Endometrium (tissue), 2 donors: ENCODE measurements around the gene KAT2B.
"Not testable (repeated sequence)": the region's sequence is repeated elsewhere in the genome, so short reads cannot be mapped to it uniquely, and the experiment has no call there.

Experiments used
- FAIRE-seq: peaks from 2 replicates; lab custom pipeline; 2012; peaks lifted over from hg19 to GRCh38; lab: Jason Lieb, UNC
- donor health status: control.
- donor health status: control.

KAT2B gene

GRCh38 chr3:20039765-20040547 lies at the start of gene KAT2B:
Gene KAT2B (plus strand): TSS chr3:20040446. CDS start chr3:20040478, 32 bp downstream.
- no peak for FAIRE-seq

- FAIRE-seq, result no peak
Measured at GRCh38 chr3:19994796-19995195, 45.5 kb upstream of the KAT2B start.

DNA sequence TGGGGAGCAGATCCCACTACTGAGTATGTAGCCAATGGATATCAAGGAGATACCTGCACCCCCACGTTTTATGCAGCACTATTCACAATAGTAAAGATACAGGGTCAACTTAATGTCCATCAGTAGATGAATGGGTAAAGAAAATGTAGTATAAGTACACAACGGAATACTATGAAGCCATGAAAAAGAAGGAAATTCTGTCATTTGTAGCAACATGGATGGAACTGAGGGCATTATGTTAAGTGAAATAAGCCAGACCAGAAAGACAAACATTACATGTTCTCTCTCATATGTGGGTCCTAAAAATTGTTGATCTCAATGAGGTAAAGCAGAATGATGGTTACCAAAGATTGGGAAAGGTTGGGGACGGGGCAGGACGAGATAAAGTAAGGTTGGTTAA lies 42.7 kb upstream of the KAT2B start:
- FAIRE-seq, result no peak

DNA sequence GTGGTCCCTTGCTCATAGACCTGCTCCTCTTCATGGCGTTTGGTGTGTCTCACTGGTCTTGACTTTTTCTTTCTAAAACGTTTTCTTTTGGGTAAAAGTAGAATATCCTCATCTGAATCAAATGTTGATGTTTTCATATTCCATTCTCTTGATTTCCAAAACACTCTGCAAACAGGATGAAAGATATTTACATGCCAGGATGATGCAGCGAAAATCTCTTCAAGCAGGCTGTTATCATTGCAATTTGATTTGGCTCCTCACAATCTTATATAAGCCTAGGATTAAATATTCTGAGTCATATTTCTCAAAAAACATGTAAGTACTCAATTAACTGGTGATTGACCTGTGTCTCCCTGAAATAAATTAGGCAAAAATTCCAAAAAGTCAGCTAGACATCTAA lies 38.3 kb upstream of the KAT2B start:
- no peak for FAIRE-seq

- no peak for FAIRE-seq
Measured at GRCh38 chr3:20007960-20008359, 32.3 kb upstream of the KAT2B start.

- no peak for FAIRE-seq
Measured at GRCh38 chr3:20008646-20009045, 31.6 kb upstream of the KAT2B start.

GRCh38 chr3:20012164-20012563 lies 28.1 kb upstream of the KAT2B start, which contains the start of gene PP2D1:
Gene PP2D1 (minus strand): TSS chr3:20012264. CDS start chr3:20012072, 192 bp downstream.
- no peak for FAIRE-seq

DNA sequence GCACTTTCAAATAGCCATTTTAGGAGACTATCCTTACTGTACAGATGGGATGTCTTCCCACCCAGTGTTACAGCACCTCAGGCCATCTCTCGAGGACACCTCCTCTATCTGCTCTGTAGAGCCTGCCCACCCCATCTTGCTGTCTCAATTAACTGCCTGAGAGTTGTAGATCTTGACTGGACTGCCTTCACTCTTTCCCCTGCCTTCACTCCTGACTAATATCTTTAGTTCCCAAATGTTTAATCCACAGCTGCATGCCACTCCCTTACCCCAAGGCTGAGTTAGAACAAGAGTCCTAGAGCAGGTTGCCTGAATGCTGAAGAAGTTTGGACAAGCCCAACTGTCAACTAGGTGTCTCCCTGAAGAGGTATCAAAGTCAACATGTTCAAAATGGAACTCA lies 26.9 kb upstream of the KAT2B start:
- no peak for FAIRE-seq

- FAIRE-seq, result no peak
Measured at GRCh38 chr3:20015525-20015924, 24.7 kb upstream of the KAT2B start.

DNA sequence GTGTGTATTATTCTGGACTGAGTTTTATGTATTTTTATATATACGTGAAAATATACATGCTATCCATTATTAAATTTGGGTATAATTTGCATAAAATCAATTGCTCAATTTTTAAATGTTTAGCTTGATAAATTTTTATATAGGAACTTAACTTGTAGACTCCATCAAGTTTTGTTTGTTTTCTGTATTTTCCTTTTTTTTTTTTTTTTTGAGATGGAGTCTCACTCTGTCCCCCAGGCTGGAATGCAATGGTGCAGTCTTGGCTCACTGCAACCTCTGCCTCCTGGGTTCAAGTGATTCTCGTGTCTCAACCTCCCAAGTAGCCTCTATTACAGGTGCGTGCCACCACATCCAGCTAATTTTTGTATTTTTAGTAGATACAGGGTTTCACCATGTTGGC lies 24.2 kb upstream of the KAT2B start:
- not testable (repeated sequence) for FAIRE-seq

GRCh38 chr3:20022954-20023622 lies 17.2 kb upstream of the KAT2B start:
- FAIRE-seq, result no peak

DNA sequence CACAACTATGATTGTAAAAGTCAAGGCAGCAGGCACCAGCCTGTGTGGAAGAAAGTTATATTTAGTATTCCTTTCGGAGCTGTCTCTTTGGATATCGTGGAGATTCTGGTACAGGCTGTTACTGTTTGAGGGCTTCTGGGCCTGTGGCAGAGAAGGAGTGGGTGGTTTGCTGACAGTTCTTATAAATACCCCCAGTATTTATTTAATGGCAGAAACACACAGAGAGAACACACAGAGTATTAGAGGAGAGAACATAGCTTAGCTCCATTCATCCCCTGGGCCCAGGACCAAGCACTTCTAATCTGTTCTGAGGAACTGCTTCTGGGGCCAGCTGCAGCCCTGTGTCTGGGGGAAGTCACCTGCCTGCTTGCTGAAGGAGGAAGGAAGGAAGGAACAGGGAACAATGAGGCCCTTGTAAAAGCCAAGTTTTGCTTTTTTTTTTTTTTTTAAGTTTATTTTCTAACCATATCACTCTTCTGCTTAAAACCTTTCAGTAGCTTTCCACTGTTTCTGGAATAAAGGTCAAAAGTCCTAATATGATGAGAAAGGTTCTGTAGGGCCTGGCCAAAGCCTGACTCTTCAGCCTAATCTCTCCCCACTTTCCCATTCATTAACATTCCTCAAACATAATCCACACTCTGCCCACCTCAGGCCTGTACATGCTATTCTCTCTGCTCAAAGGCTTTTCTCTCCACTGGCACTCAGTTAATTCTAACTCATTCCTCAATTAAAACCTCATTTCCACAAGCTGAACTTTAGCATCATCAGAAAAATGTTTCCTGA lies 16.4 kb upstream of the KAT2B start:
- no peak for FAIRE-seq

GRCh38 chr3:20027136-20027535 lies 13.1 kb upstream of the KAT2B start:
- no peak for FAIRE-seq

DNA sequence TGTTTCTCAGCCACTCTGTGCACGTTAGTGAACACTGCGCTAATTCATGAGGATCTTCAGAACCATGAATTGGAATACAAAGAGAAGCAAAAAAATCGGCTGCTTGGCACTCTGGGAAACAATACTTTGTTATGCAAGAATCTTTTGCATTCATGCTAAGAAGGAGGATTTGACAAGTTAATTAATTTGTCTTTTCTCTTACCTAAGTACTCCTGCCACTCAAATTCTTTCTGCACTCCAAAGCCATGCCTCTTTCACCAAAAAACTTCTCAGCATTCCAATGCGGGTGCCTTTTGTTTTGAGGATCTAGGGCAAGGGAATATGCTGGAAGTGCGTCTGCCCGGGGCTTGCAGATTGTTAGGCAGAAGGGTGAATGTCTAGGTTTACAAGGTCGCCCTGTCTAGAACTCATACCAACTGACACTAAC lies 11.3 kb upstream of the KAT2B start:
- FAIRE-seq, result no peak

DNA sequence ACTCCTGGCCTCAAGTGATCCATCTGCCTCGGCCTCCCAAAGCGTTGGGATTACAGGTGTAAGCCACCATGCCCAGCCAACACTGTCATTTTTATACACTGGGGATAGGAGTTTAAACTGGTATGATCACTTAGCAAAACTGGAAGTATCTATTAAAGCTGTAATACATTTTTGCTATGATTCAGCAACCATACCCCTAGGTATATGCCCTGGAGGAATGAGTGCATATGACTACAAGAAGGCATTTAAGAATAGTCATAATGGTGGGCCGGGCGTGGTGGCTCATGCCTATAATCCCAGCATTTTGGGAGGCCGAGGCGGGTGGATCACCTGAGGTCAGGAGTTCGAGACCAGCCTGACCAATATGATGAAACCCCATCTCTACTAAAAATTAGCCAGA lies 8.3 kb upstream of the KAT2B start:
- not testable (repeated sequence) for FAIRE-seq

DNA sequence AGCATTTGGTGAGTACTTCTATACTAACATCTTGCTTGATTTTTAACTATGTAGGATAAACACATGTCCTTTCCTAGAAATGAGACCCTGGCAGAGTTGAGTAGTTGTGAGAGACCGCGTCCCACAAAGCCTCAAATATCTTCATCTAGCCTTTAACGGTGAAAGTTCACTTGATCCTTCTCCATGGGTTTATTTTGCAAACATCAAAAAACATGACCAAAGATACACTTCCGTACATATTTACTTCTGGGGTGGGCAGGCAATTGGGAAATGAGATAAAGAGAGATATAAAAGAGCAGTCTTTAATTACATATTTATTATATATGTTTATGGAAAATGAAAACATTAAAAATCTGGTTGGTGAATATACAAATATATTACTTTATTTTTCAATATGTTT lies 5.2 kb upstream of the KAT2B start:
- FAIRE-seq, result no peak

DNA sequence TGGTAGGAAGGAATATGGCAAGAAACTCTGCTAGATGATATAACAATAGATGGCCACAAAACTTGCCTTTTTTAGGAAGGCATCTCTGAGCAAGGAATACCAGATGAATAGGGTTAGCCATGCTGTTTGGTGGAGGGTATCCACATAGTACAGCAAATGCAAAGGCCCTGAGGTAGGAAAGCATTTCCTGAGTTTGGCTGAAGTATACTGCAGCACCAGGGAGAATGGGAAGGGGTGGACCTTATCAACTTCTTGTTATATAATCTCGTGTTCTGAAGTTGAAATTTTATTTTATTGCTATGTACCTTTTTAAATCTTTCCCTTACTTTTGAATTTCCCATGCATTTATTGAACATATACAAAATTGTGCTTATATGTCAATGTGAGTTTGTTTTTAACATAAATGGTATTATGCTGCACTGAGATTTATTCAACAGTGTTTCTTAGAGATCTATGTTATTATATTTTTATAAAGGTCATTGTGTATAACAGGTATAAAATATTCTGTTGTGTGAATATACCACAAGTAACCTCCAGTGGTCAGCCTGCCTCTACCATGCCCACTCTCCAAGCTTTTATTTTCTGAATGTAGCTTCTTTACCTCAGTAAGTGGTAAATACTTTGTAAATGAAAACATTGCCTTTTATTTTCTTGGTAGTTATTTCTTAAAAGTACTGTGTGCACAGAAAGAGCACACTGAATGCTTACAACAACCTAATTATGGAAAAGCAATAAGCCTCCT lies 2.8 kb upstream of the KAT2B start:
- FAIRE-seq, result no peak

GRCh38 chr3:20038699-20039465 lies 1.4 kb upstream of the KAT2B start:
- no peak for FAIRE-seq

GRCh38 chr3:20039466-20039764 lies 831 bp upstream of the KAT2B start:
- no peak for FAIRE-seq

- no peak for FAIRE-seq
Measured at GRCh38 chr3:20040548-20041196, 426 bp downstream of the KAT2B start.

- no peak for FAIRE-seq
Measured at GRCh38 chr3:20041197-20041780, 1.0 kb downstream of the KAT2B start.
